Activated T-cell treated with anti-CD3 and anti-CD28 coated beads, Interleukin-2, amount 50 U/mL, for 24 hours (primary cell): Measurements from ENCODE around the gene CCDC61.

Experiments
- DNase-seq: peaks from one replicate; pipeline ENCODE4 v3.0.0-alpha.2; 2020
- H3K27ac Mint-ChIP-seq: 2 replicates; pipeline ENCODE4 v1.8.0; 2020; ENCODE audit warnings: mild to moderate bottlenecking, mixed read lengths
- H3K27me3 Mint-ChIP-seq: 2 replicates; pipeline ENCODE4 v1.8.0; 2020; ENCODE audit warnings: mixed read lengths
- H3K36me3 Mint-ChIP-seq: 2 replicates; pipeline ENCODE4 v1.8.0; 2020; ENCODE audit warnings: low read depth, mixed read lengths
- H3K4me1 Mint-ChIP-seq: 2 replicates; pipeline ENCODE4 v1.8.0; 2020; ENCODE audit warnings: low read depth, mixed read lengths
- H3K4me3 Mint-ChIP-seq: 2 replicates; pipeline ENCODE4 v1.8.0; 2020; ENCODE audit warnings: mild to moderate bottlenecking, moderate library complexity, mixed read lengths
- H3K9me3 Mint-ChIP-seq: 2 replicates; pipeline ENCODE4 v1.8.0; 2020; ENCODE audit warnings: mixed read lengths

Gene CCDC61

GRCh38 chr19:46035546-46035945, 40.3 kb downstream of the CCDC61 start:
- Mint-ChIP-seq H3K4me3 (no peak overlapping the region), H3K36me3 (no peaks in the 10 kb centered on the region)

GRCh38 chr19:46035986-46036743, 40.9 kb downstream of the CCDC61 start:
- Mint-ChIP-seq H3K27me3 (peaks cover 34% of the 10 kb centered on the region), H3K4me3 (no peak overlapping the region), H3K27ac (no peak overlapping the region), H3K4me1 (no peaks in the 10 kb centered on the region), H3K9me3 (no peaks in the 10 kb centered on the region), H3K36me3 (no peaks in the 10 kb centered on the region)
- DNase-seq: no peak

More at GRCh38 chr19:46035546-46035945, 40.3 kb downstream of the CCDC61 start:
- H3K4me1 Mint-ChIP-seq: no peaks in the 10 kb centered on the region
- no peak overlapping the region for H3K27ac Mint-ChIP-seq
- no peak for DNase-seq
- peaks cover 30% of the 10 kb centered on the region for H3K27me3 Mint-ChIP-seq
- H3K9me3 Mint-ChIP-seq: no peaks in the 10 kb centered on the region

GRCh38 chr19:46036744-46037128, 41.5 kb downstream of the CCDC61 start:
- no peak overlapping the region for H3K27ac Mint-ChIP-seq

GRCh38 chr19:46040125-46040524, 44.9 kb downstream of the CCDC61 start:
- no peak for DNase-seq
- no peak overlapping the region for H3K4me3 Mint-ChIP-seq
- H3K27me3 Mint-ChIP-seq: peaks cover 64% of the 10 kb centered on the region
- H3K27ac Mint-ChIP-seq: no peak overlapping the region
- H3K9me3 Mint-ChIP-seq: peaks cover 3% of the 10 kb centered on the region
- no peaks in the 10 kb centered on the region for H3K36me3 Mint-ChIP-seq
- peaks cover 2% of the 10 kb centered on the region for H3K4me1 Mint-ChIP-seq

More at GRCh38 chr19:46036744-46037128, 41.5 kb downstream of the CCDC61 start:
- Mint-ChIP-seq H3K9me3 (no peaks in the 10 kb centered on the region), H3K36me3 (no peaks in the 10 kb centered on the region), H3K27me3 (peaks cover 40% of the 10 kb centered on the region), H3K4me3 (no peak overlapping the region), H3K4me1 (no peaks in the 10 kb centered on the region)
- DNase-seq: no peak

- no peak for DNase-seq
- Mint-ChIP-seq H3K27ac (no peak within 1 kb of the TSS), H3K27me3 (peaks cover 67% of the 10 kb centered on the region), H3K9me3 (peaks cover 3% of the 10 kb centered on the region), H3K4me1 (peaks cover 2% of the 10 kb centered on the region), H3K4me3 (no peak within 1 kb of the TSS), H3K36me3 (no peaks in the 10 kb centered on the region)
Measured at GRCh38 chr19:46040952-46041500, 45.8 kb downstream of the CCDC61 start, which contains the start of gene IGFL4. Gene IGFL4 (minus strand): TSS chr19:46041002. CDS start chr19:46040962, 40 bp downstream.

- H3K36me3 Mint-ChIP-seq: no peaks in the 10 kb centered on the region
- DNase-seq: no peak
- H3K9me3 Mint-ChIP-seq: peaks cover 3% of the 10 kb centered on the region
- H3K27me3 Mint-ChIP-seq: peaks cover 77% of the 10 kb centered on the region
- H3K27ac Mint-ChIP-seq: no peak overlapping the region
- no peak overlapping the region for H3K4me3 Mint-ChIP-seq
- H3K4me1 Mint-ChIP-seq: peaks cover 2% of the 10 kb centered on the region
Measured at GRCh38 chr19:46042252-46042883, 47.1 kb downstream of the CCDC61 start.

GRCh38 chr19:46043519-46043918, 48.3 kb downstream of the CCDC61 start:
- no peak overlapping the region for H3K27ac Mint-ChIP-seq
- H3K9me3 Mint-ChIP-seq: peaks cover 5% of the 10 kb centered on the region

GRCh38 chr19:46049597-46049996, 54.3 kb downstream of the CCDC61 start:
- Mint-ChIP-seq H3K27ac (no peak overlapping the region), H3K9me3 (peaks cover 2% of the 10 kb centered on the region), H3K36me3 (no peaks in the 10 kb centered on the region), H3K4me1 (no peaks in the 10 kb centered on the region), H3K27me3 (peaks cover 90% of the 10 kb centered on the region), H3K4me3 (no peak overlapping the region)
- no peak for DNase-seq

More at GRCh38 chr19:46043519-46043918, 48.3 kb downstream of the CCDC61 start:
- DNase-seq: no peak
- Mint-ChIP-seq H3K4me3 (no peak overlapping the region), H3K4me1 (peaks cover 2% of the 10 kb centered on the region), H3K36me3 (no peaks in the 10 kb centered on the region), H3K27me3 (peaks cover 89% of the 10 kb centered on the region)

GRCh38 chr19:46052896-46053295, 57.6 kb downstream of the CCDC61 start:
- H3K27ac Mint-ChIP-seq: no peak overlapping the region
- no peaks in the 10 kb centered on the region for H3K4me1 Mint-ChIP-seq
- no peaks in the 10 kb centered on the region for H3K9me3 Mint-ChIP-seq
- H3K4me3 Mint-ChIP-seq: no peak overlapping the region
- H3K27me3 Mint-ChIP-seq: peaks cover 84% of the 10 kb centered on the region
- no peaks in the 10 kb centered on the region for H3K36me3 Mint-ChIP-seq
- no peak for DNase-seq

GRCh38 chr19:46056536-46056935, 61.3 kb downstream of the CCDC61 start:
- H3K27ac Mint-ChIP-seq: no peak overlapping the region
- no peaks in the 10 kb centered on the region for H3K36me3 Mint-ChIP-seq
- H3K9me3 Mint-ChIP-seq: peaks cover 11% of the 10 kb centered on the region
- no peaks in the 10 kb centered on the region for H3K4me1 Mint-ChIP-seq
- no peak overlapping the region for H3K4me3 Mint-ChIP-seq
- DNase-seq: no peak
- peaks cover 76% of the 10 kb centered on the region for H3K27me3 Mint-ChIP-seq

GRCh38 chr19:46058778-46059177, 63.5 kb downstream of the CCDC61 start:
- H3K4me1 Mint-ChIP-seq: no peaks in the 10 kb centered on the region
- H3K9me3 Mint-ChIP-seq: peaks cover 11% of the 10 kb centered on the region
- H3K36me3 Mint-ChIP-seq: no peaks in the 10 kb centered on the region
- DNase-seq: no peak
- H3K4me3 Mint-ChIP-seq: no peak overlapping the region
- no peak overlapping the region for H3K27ac Mint-ChIP-seq
- H3K27me3 Mint-ChIP-seq: peaks cover 79% of the 10 kb centered on the region

GRCh38 chr19:46060012-46060411, 64.7 kb downstream of the CCDC61 start:
- peaks cover 76% of the 10 kb centered on the region for H3K27me3 Mint-ChIP-seq
- H3K9me3 Mint-ChIP-seq: peaks cover 11% of the 10 kb centered on the region
- DNase-seq: no peak
- no peak overlapping the region for H3K4me3 Mint-ChIP-seq
- no peak overlapping the region for H3K27ac Mint-ChIP-seq
- H3K4me1 Mint-ChIP-seq: no peaks in the 10 kb centered on the region
- H3K36me3 Mint-ChIP-seq: no peaks in the 10 kb centered on the region

GRCh38 chr19:46063201-46063600, 67.9 kb downstream of the CCDC61 start:
- Mint-ChIP-seq H3K36me3 (no peaks in the 10 kb centered on the region), H3K4me1 (no peaks in the 10 kb centered on the region), H3K27ac (no peak overlapping the region), H3K27me3 (peaks cover 80% of the 10 kb centered on the region), H3K9me3 (peaks cover 11% of the 10 kb centered on the region), H3K4me3 (no peak overlapping the region)
- no peak for DNase-seq

- no peak for DNase-seq
- peaks cover 83% of the 10 kb centered on the region for H3K27me3 Mint-ChIP-seq
- H3K27ac Mint-ChIP-seq: no peak overlapping the region
- H3K4me1 Mint-ChIP-seq: peaks cover 4% of the 10 kb centered on the region
- H3K4me3 Mint-ChIP-seq: no peak overlapping the region
- H3K9me3 Mint-ChIP-seq: peaks cover 3% of the 10 kb centered on the region
- H3K36me3 Mint-ChIP-seq: no peaks in the 10 kb centered on the region
Measured at GRCh38 chr19:46065486-46066071, 70.3 kb downstream of the CCDC61 start.
